SK-N-MC (cell line): ENCODE data around the gene FBXW7.

ENCODE experiments used
- DNase-seq: peaks from one replicate; pipeline ENCODE4 v3.0.0-alpha.2; 2011; ENCODE audit warnings: low read depth, low spot score
- H3K27ac ChIP-seq: fragments of 200-600 bp; sonication (generic); 2 replicates; pipeline ENCODE4 v1.5.1; 2016; ENCODE audit warnings: mixed run types
- H3K36me3 ChIP-seq: fragments of 200-600 bp; sonication (generic); 2 replicates; pipeline ENCODE4 v1.6.1; 2017; ENCODE audit warnings: antibody characterized with exemption, low read length, mixed read lengths; ENCODE audit not compliant: insufficient read depth
- H3K4me3 ChIP-seq: fragments of 200-600 bp; sonication (generic); 2 replicates; pipeline ENCODE4 v1.5.1; 2016
- H3K9ac ChIP-seq: fragments of 200-600 bp; sonication (generic); 2 replicates; pipeline ENCODE4 v1.8.0; 2017; ENCODE audit warnings: mixed run types, mixed read lengths; ENCODE audit not compliant: insufficient read length
- H3K9me3 ChIP-seq: fragments of 200-600 bp; sonication (generic); 2 replicates; pipeline ENCODE4 v1.6.1; 2017; ENCODE audit warnings: low read depth, mild to moderate bottlenecking, antibody characterized with exemption, low read length, moderate library complexity, mixed read lengths
- EZH2 ChIP-seq: fragments of 200-600 bp; sonication (generic); IDR thresholded peaks from one replicate; pipeline ENCODE4 v1.6.1; 2017; ENCODE audit warnings: antibody characterized with exemption
- FOXP2 ChIP-seq: optimal IDR thresholded peaks from 2 replicates; pipeline ENCODE3; 2011; ENCODE audit warnings: mild to moderate bottlenecking, moderate library complexity; ENCODE audit not compliant: insufficient read depth; ENCODE audit errors: extremely low read length, control extremely low read depth
- POLR2AphosphoS5 ChIP-seq: IDR thresholded peaks from 2 replicates; pipeline ENCODE4 v1.6.1; 2012; ENCODE audit warnings: mild to moderate bottlenecking, low read depth, low read length, borderline replicate concordance

Gene FBXW7

GRCh38 chr4:152352215-152352614, 183.7 kb downstream of the FBXW7 start:
- no peak for TF ChIP-seq EZH2
- no peak for TF ChIP-seq FOXP2
- no peak for TF ChIP-seq POLR2AphosphoS5
- Histone ChIP-seq H3K27ac (peak overlapping the region; percentile 47), H3K4me3 (peak overlapping the region; percentile 79), H3K9me3 (no peaks in the 10 kb centered on the region), H3K9ac (peak overlapping the region; percentile 70), H3K36me3 (no peaks in the 10 kb centered on the region)
- DNase-seq: no peak

GRCh38 chr4:152351080-152351479, 184.8 kb downstream of the FBXW7 start:
- Histone ChIP-seq H3K4me3 (no peak overlapping the region), H3K36me3 (peaks cover 6% of the 10 kb centered on the region), H3K27ac (no peak overlapping the region), H3K9ac (no peak overlapping the region), H3K9me3 (no peaks in the 10 kb centered on the region)
- TF ChIP-seq EZH2: no peak
- TF ChIP-seq FOXP2: no peak
- no peak for TF ChIP-seq POLR2AphosphoS5
- DNase-seq: no peak

GRCh38 chr4:152348670-152349069, 187.2 kb downstream of the FBXW7 start:
- peaks cover 6% of the 10 kb centered on the region for H3K36me3 ChIP-seq
- TF ChIP-seq FOXP2: no peak
- TF ChIP-seq EZH2: no peak
- TF ChIP-seq POLR2AphosphoS5: no peak
- no peaks in the 10 kb centered on the region for H3K9me3 ChIP-seq
- no peak overlapping the region for H3K9ac ChIP-seq
- no peak for DNase-seq
- no peak overlapping the region for H3K4me3 ChIP-seq
- H3K27ac ChIP-seq: no peak overlapping the region

GRCh38 chr4:152346979-152347378, 188.9 kb downstream of the FBXW7 start:
- Histone ChIP-seq H3K9ac (no peak overlapping the region), H3K27ac (no peak overlapping the region), H3K4me3 (no peak overlapping the region), H3K9me3 (no peaks in the 10 kb centered on the region), H3K36me3 (peaks cover 6% of the 10 kb centered on the region)
- no peak for TF ChIP-seq FOXP2
- no peak for TF ChIP-seq POLR2AphosphoS5
- no peak for TF ChIP-seq EZH2
- no peak for DNase-seq

GRCh38 chr4:152346526-152346925, 189.4 kb downstream of the FBXW7 start:
- Histone ChIP-seq H3K4me3 (no peak overlapping the region), H3K9me3 (no peaks in the 10 kb centered on the region), H3K9ac (no peak overlapping the region), H3K27ac (no peak overlapping the region), H3K36me3 (peaks cover 6% of the 10 kb centered on the region)
- no peak for DNase-seq
- TF ChIP-seq POLR2AphosphoS5: no peak
- TF ChIP-seq FOXP2: no peak
- no peak for TF ChIP-seq EZH2

GRCh38 chr4:152344001-152344400, 191.9 kb downstream of the FBXW7 start:
- TF ChIP-seq POLR2AphosphoS5: no peak
- no peak for TF ChIP-seq EZH2
- Histone ChIP-seq H3K4me3 (no peak overlapping the region), H3K9ac (no peak overlapping the region), H3K27ac (no peak overlapping the region), H3K36me3 (peaks cover 6% of the 10 kb centered on the region), H3K9me3 (no peaks in the 10 kb centered on the region)
- no peak for DNase-seq

GRCh38 chr4:152342293-152342692, 193.6 kb downstream of the FBXW7 start:
- Histone ChIP-seq H3K36me3 (peaks cover 6% of the 10 kb centered on the region), H3K9me3 (no peaks in the 10 kb centered on the region), H3K4me3 (no peak overlapping the region), H3K9ac (no peak overlapping the region), H3K27ac (no peak overlapping the region)
- TF ChIP-seq FOXP2 (no peak), POLR2AphosphoS5 (no peak), EZH2 (no peak)
- no peak for DNase-seq

- Histone ChIP-seq H3K9ac (no peak overlapping the region), H3K9me3 (no peaks in the 10 kb centered on the region), H3K27ac (no peak overlapping the region), H3K4me3 (no peak overlapping the region), H3K36me3 (no peaks in the 10 kb centered on the region; the same call in 1 of the 2 replicates)
- no peak for TF ChIP-seq POLR2AphosphoS5
- TF ChIP-seq EZH2: no peak
- DNase-seq: no peak
Measured at GRCh38 chr4:152340818-152341217, 195.1 kb downstream of the FBXW7 start.

- no peak overlapping the region for H3K4me3 ChIP-seq
- H3K27ac ChIP-seq: no peak overlapping the region
- DNase-seq: no peak
- TF ChIP-seq FOXP2: no peak
- no peak for TF ChIP-seq EZH2
- TF ChIP-seq POLR2AphosphoS5: no peak
- H3K9ac ChIP-seq: no peak overlapping the region
- no peaks in the 10 kb centered on the region; the same call in 1 of the 2 replicates for H3K36me3 ChIP-seq
- H3K9me3 ChIP-seq: no peaks in the 10 kb centered on the region
Measured at GRCh38 chr4:152339576-152339975, 196.3 kb downstream of the FBXW7 start.
